ENCODE results near the gene CACNG1. TPM values are rescaled to one million over a fixed set of nuclear protein-coding genes. Genes with fewer than 3 reads are reported as not detected.
"Not testable (repeated sequence)": the region's sequence is repeated elsewhere in the genome, so short reads cannot be mapped to it uniquely, and the experiment has no call there.

The CACNG1 gene
- total RNA-seq, 1 experiment from 2014 or later: not detected

GRCh38 chr17:67093348-67093747, 49.0 kb downstream of the CACNG1 start:
- POLR2A ChIA-PET (ENCODE audit: unreplicated experiment): no interaction called here
- DNase-seq: no peak
- H3K27me3 ChIP-seq (ENCODE audit: insufficient read depth, low read depth): no peaks in the 10 kb centered on the region
- no peaks in the 10 kb centered on the region for H4K20me1 ChIP-seq (ENCODE audit: insufficient read depth)
- H3K79me2 ChIP-seq (ENCODE audit: low read depth): no peaks in the 10 kb centered on the region
- H3K36me3 ChIP-seq (ENCODE audit: low read depth): no peaks in the 10 kb centered on the region
- no peaks in the 10 kb centered on the region for H3K4me1 ChIP-seq (replicated peaks; ENCODE audit: insufficient read depth)
- intact Hi-C loops (cut with micrococcal nuclease; ENCODE audit: unreplicated experiment): no loop called here
- CTCF ChIA-PET: no interaction called here
- H3K27ac ChIP-seq: no peak overlapping the region
- no peaks in the 10 kb centered on the region for H3K9me2 ChIP-seq (ENCODE audit: insufficient read depth)
- no peak overlapping the region for H2AFZ ChIP-seq
- H3K4me2 ChIP-seq: no peak overlapping the region
- TF ChIP-seq EZH2 (IDR thresholded peaks at IDR 0.05; ENCODE audit: low read depth): no peak
- TF ChIP-seq CTCF (conservative IDR thresholded peaks at IDR 0.05): no peak
- H3F3A ChIP-seq (ENCODE audit: insufficient read depth, low read depth): no peaks in the 10 kb centered on the region
- no peak overlapping the region for H3K4me3 ChIP-seq
- no TSS peak for BruUV-seq (replicated peaks)
- H3K9me3 ChIP-seq (ENCODE audit: insufficient read depth, low read depth): no peaks in the 10 kb centered on the region

GRCh38 chr17:67095291-67095690, 50.9 kb downstream of the CACNG1 start:
- H4K20me1 ChIP-seq (ENCODE audit: insufficient read depth); BruUV-seq (replicated peaks): not testable (repeated sequence)

GRCh38 chr17:67095803-67096202, 51.4 kb downstream of the CACNG1 start:
- Histone ChIP-seq H4K20me1 (ENCODE audit: insufficient read depth) (no peaks in the 10 kb centered on the region), H3F3A (ENCODE audit: insufficient read depth, low read depth) (no peaks in the 10 kb centered on the region), H3K79me2 (ENCODE audit: low read depth) (no peaks in the 10 kb centered on the region), H3K27ac (no peak overlapping the region), H3K4me1 (replicated peaks; ENCODE audit: insufficient read depth) (no peaks in the 10 kb centered on the region), H2AFZ (no peak overlapping the region), H3K4me2 (no peak overlapping the region), H3K27me3 (ENCODE audit: insufficient read depth, low read depth) (no peaks in the 10 kb centered on the region), H3K36me3 (ENCODE audit: low read depth) (no peaks in the 10 kb centered on the region), H3K9me2 (ENCODE audit: insufficient read depth) (no peaks in the 10 kb centered on the region), H3K4me3 (no peak overlapping the region), H3K9me3 (ENCODE audit: insufficient read depth, low read depth) (no peaks in the 10 kb centered on the region)
- TF ChIP-seq EZH2 (IDR thresholded peaks at IDR 0.05; ENCODE audit: low read depth) (no peak), CTCF (conservative IDR thresholded peaks at IDR 0.05) (no peak)
- intact Hi-C loops (cut with micrococcal nuclease; ENCODE audit: unreplicated experiment): no loop called here
- POLR2A ChIA-PET (ENCODE audit: unreplicated experiment): no interaction called here
- no peak for DNase-seq
- BruUV-seq (replicated peaks): no TSS peak
- CTCF ChIA-PET: interaction anchor here (0.7 kb wide), 1 partner anchor 11 kb away, joined by 5 read pairs; no protein-coding TSS in a partner anchor

More at GRCh38 chr17:67095291-67095690, 50.9 kb downstream of the CACNG1 start:
- H3F3A ChIP-seq (ENCODE audit: insufficient read depth, low read depth); H2AFZ ChIP-seq; H3K9me3 ChIP-seq (ENCODE audit: insufficient read depth, low read depth); H3K36me3 ChIP-seq (ENCODE audit: low read depth); H3K79me2 ChIP-seq (ENCODE audit: low read depth); DNase-seq; intact Hi-C loops (cut with micrococcal nuclease; ENCODE audit: unreplicated experiment); H3K27me3 ChIP-seq (ENCODE audit: insufficient read depth, low read depth); H3K4me2 ChIP-seq; H3K4me1 ChIP-seq (replicated peaks; ENCODE audit: insufficient read depth); H3K4me3 ChIP-seq; H3K9me2 ChIP-seq (ENCODE audit: insufficient read depth); H3K27ac ChIP-seq; POLR2A ChIA-PET (ENCODE audit: unreplicated experiment): not testable (repeated sequence)
- CTCF ChIA-PET: interaction anchor here (0.7 kb wide), 1 partner anchor 12 kb away, joined by 5 read pairs; no protein-coding TSS in a partner anchor

- intact Hi-C loops (cut with micrococcal nuclease; ENCODE audit: unreplicated experiment): no loop called here
- Histone ChIP-seq H3K36me3 (ENCODE audit: low read depth) (no peaks in the 10 kb centered on the region; the same call in 1 of the 2 replicates), H2AFZ (no peak overlapping the region), H3K4me1 (replicated peaks; ENCODE audit: insufficient read depth) (no peaks in the 10 kb centered on the region), H3K27me3 (ENCODE audit: insufficient read depth, low read depth) (no peaks in the 10 kb centered on the region), H3K9me2 (ENCODE audit: insufficient read depth) (no peaks in the 10 kb centered on the region), H3F3A (ENCODE audit: insufficient read depth, low read depth) (no peaks in the 10 kb centered on the region), H4K20me1 (ENCODE audit: insufficient read depth) (no peaks in the 10 kb centered on the region), H3K4me3 (no peak overlapping the region), H3K27ac (no peak overlapping the region), H3K4me2 (no peak overlapping the region), H3K79me2 (ENCODE audit: low read depth) (no peaks in the 10 kb centered on the region), H3K9me3 (ENCODE audit: insufficient read depth, low read depth) (no peaks in the 10 kb centered on the region)
- POLR2A ChIA-PET (ENCODE audit: unreplicated experiment): no interaction called here
- DNase-seq: no peak
- TF ChIP-seq EZH2 (IDR thresholded peaks at IDR 0.05; ENCODE audit: low read depth): no peak
- no peak for TF ChIP-seq CTCF (conservative IDR thresholded peaks at IDR 0.05)
- CTCF ChIA-PET: no interaction called here
- no TSS peak for BruUV-seq (replicated peaks)
These were observed 52.3 kb downstream of the CACNG1 start for GRCh38 chr17:67096609-67097008.
